ENCODE data around the gene SSBP3.

GRCh38 chr1:54379555-54380289, 26.5 kb downstream of the SSBP3 start:
- no peak for TF ChIP-seq CTCF (conservative IDR thresholded peaks at IDR 0.05; ENCODE audit: low read length)
- no peak for TF ChIP-seq EZH2phosphoT487 (IDR thresholded peaks at IDR 0.05; ENCODE audit: borderline replicate concordance, low read depth, low read length)
